Psoas muscle (tissue), 8 donors: Measurements from ENCODE around the gene SNN. TPM values are rescaled to one million over a fixed set of nuclear protein-coding genes. Genes with fewer than 3 reads are reported as not detected.
A peak's percentile ranks its signal among the peaks of the same experiment; 100 is the strongest.

ENCODE experiments used
- ATAC-seq, 4 donors: fragments of 200-7000 bp; cut with Tn5 transposase; one replicate each; pipeline ENCODE4 v1.9.1; 2020; ENCODE audit warnings: moderate library complexity in 3 of 4, mild to moderate bottlenecking in 2 of 4
- DNase-seq, 2 donors: peaks; one replicate each; pipeline ENCODE4 v3.0.0-alpha.2; 2020
- H3K27ac ChIP-seq: fragments of 200-600 bp; one replicate; pipeline ENCODE4 v1.8.0; 2022
- H3K27me3 ChIP-seq, 3 donors: fragments of 200-600 bp in 1 of 3; one replicate each; pipeline versions ENCODE4 v1.6.1 to v1.8.0; 2013 to 2022; ENCODE audit warnings: low read length in 2 of 3, mild to moderate bottlenecking in 2 of 3, moderate library complexity in 1 of 3; ENCODE audit not compliant: insufficient read depth in 3 of 3
- H3K36me3 ChIP-seq, 2 donors: fragments of 200-600 bp in 1 of 2; one replicate each; pipeline versions ENCODE4 v1.6.1 to v1.8.0; 2013 to 2022; ENCODE audit warnings: low read depth in 1 of 2, mild to moderate bottlenecking in 1 of 2, moderate library complexity in 1 of 2; ENCODE audit not compliant: insufficient read depth in 1 of 2
- H3K4me1 ChIP-seq: fragments of 200-600 bp; one replicate; pipeline ENCODE4 v1.8.0; 2022
- H3K4me3 ChIP-seq: fragments of 200-600 bp; one replicate; pipeline ENCODE4 v1.8.0; 2022; ENCODE audit warnings: mild to moderate bottlenecking
- H3K9me3 ChIP-seq: fragments of 200-600 bp; one replicate; pipeline ENCODE4 v1.8.0; 2022
- CTCF ChIP-seq: fragments of 200-600 bp; IDR thresholded peaks from one replicate; pipeline ENCODE4 v1.8.0; 2022; ENCODE audit warnings: antibody characterized with exemption
- WGBS, 3 donors: extraction: QIAGEN DNeasy Blood & Tissue Kit; methylation state at CpG; one replicate each; pipeline versions ENCODE4 v1.1.6 to v1.1.7; 2013; 5-methylcytosine and 5-hydroxymethylcytosine counted together
- intact Hi-C, 2 donors: fragments of 100-400 bp; cut with DNase I; formaldehyde crosslinking; loops; one replicate each; pipeline versions ENCODE4 v1.11.0 to v1.14.2; 2022
- long read RNA-seq, 2 donors: library from polyadenylated mRNA; unstranded; transcript quantifications; one replicate each; pipeline ENCODE4 v2.0.0, GENCODE V29; 2021
- polyA plus RNA-seq, 3 donors: library from polyadenylated mRNA; stranded (reverse); fragments of 200-250 nt; gene quantifications; one replicate each; pipeline ENCODE4 v1.2.3, GENCODE V29; 2013
- total RNA-seq, 4 donors: library from RNA; stranded (reverse); fragmentation: NEBNext Ultra II Directional in 2 of 4; extraction: Animal tissue kit (Norgen Biotek cat#: 25700) in 2 of 4; gene quantifications; one replicate each; pipeline versions ENCODE4 v1.2.1 to v1.2.4, GENCODE V29; 2021 to 2023
- donor health status: healthy with polysubstance abuse.
- donor health status: DM: no; HTN: no; CAD: no; lungs with moderate emphysema.
- donor health status: Bipolar disorder and iron deficiency.
- donor health status: healthy.
- donor health status: DM: yes; HTN: yes; CAD: no.
- donor health status: DM: no; HTN: no; CAD: no.
- donor health status: DM: no; HTN: no; CAD: no.
- donor health status: DM: yes; HTN: yes; CAD: no.

Gene SNN
- total RNA-seq (100 to 1,000 TPM in 2 of 4 donors, 10 to 100 TPM in 2; 30.3 to 113 (median 83.8) TPM), polyA plus RNA-seq (100 to 1,000 TPM in 2 of 3 donors, 10 to 100 TPM in 1; 56.9 to 152 (median 107) TPM)
- long read RNA-seq, donor 1, transcript SNN-201 (2 exons, 3,312 nt), result major isoform, 137 of 169 reads
- long read RNA-seq, donor 1, partial matches to known transcripts, result 26 of 169 reads
- long read RNA-seq, donor 1, other reads (novel, unspliced or antisense), result 6 of 169 reads
- long read RNA-seq, donor 2, transcript SNN-201 (2 exons, 3,312 nt), result major isoform, 481 of 546 reads
- long read RNA-seq, donor 2, partial matches to known transcripts, result 56 of 546 reads
- long read RNA-seq, donor 2, other reads (novel, unspliced or antisense), result 9 of 546 reads

- ATAC-seq, result peak; percentile 79 to 83 (median 80)
- H3K4me1 ChIP-seq, result peaks cover 39% of the 10 kb centered on the region
- no peaks in the 10 kb centered on the region for H3K36me3 ChIP-seq
- intact Hi-C loops, result loop anchor here in 1 of 2 donors (2.0 kb wide), 1 partner anchor 173 kb away; no protein-coding TSS in a partner anchor
- DNase-seq, result peak; percentile 93 to 94
- H3K27ac ChIP-seq, result peak within 1 kb of the TSS; percentile 91
- WGBS, 3 donors, result 4 to 9% (median 6%) methylated on average over 34 to 91 of the region's 93 CpGs
- peak within 1 kb of the TSS; percentile 87 for H3K4me3 ChIP-seq
- no peaks in the 10 kb centered on the region for H3K27me3 ChIP-seq
- no peaks in the 10 kb centered on the region for H3K9me3 ChIP-seq
- TF ChIP-seq CTCF, result no peak
Observed at GRCh38 chr16:11667824-11668622, at the start of gene SNN. SNN (plus strand) TSS chr16:11668455; CDS start chr16:11676060, 7,605 bp downstream.

GRCh38 chr16:11619327-11619851 lies 48.9 kb upstream of the SNN start:
- no peak for TF ChIP-seq CTCF
- Histone ChIP-seq H3K36me3 (no peaks in the 10 kb centered on the region), H3K27ac (no peak overlapping the region), H3K4me3 (no peak overlapping the region), H3K9me3 (no peaks in the 10 kb centered on the region), H3K27me3 (no peaks in the 10 kb centered on the region), H3K4me1 (peaks cover 4% of the 10 kb centered on the region)
- intact Hi-C loops, result no loop called here
- WGBS, 3 donors, result 86 to 92% (median 90%) methylated on average over 2 of the region's 2 CpGs
- peak in 1 of 4 donors; percentile 25 for ATAC-seq
- no peak for DNase-seq

GRCh38 chr16:11620243-11621003 lies 47.8 kb upstream of the SNN start:
- WGBS, 3 donors, result 81 to 94% (median 93%) methylated on average over 8 of the region's 8 CpGs
- intact Hi-C loops, result no loop called here
- Histone ChIP-seq H3K27ac (no peak overlapping the region), H3K36me3 (no peaks in the 10 kb centered on the region), H3K9me3 (no peaks in the 10 kb centered on the region), H3K27me3 (no peaks in the 10 kb centered on the region), H3K4me3 (no peak overlapping the region), H3K4me1 (no peaks in the 10 kb centered on the region)
- DNase-seq, result no peak
- ATAC-seq, result peak in 2 of 4 donors; percentile 47 to 64
- no peak for TF ChIP-seq CTCF

GRCh38 chr16:11621539-11621919 lies 46.7 kb upstream of the SNN start:
- H3K27ac ChIP-seq, result no peak overlapping the region
- ATAC-seq, result no peak

More at GRCh38 chr16:11621539-11621919, 46.7 kb upstream of the SNN start:
- intact Hi-C loops, result no loop called here
- no peaks in the 10 kb centered on the region for H3K27me3 ChIP-seq
- no peaks in the 10 kb centered on the region for H3K9me3 ChIP-seq
- no peak for TF ChIP-seq CTCF
- no peak for DNase-seq
- H3K4me3 ChIP-seq, result peak overlapping the region; percentile 46
- no peaks in the 10 kb centered on the region for H3K36me3 ChIP-seq
- WGBS, 3 donors, result 60 to 69% (median 61%) methylated on average over 6 of the region's 6 CpGs
- no peaks in the 10 kb centered on the region for H3K4me1 ChIP-seq
